ENCODE measurements around the gene ARHGAP1.

DNA sequence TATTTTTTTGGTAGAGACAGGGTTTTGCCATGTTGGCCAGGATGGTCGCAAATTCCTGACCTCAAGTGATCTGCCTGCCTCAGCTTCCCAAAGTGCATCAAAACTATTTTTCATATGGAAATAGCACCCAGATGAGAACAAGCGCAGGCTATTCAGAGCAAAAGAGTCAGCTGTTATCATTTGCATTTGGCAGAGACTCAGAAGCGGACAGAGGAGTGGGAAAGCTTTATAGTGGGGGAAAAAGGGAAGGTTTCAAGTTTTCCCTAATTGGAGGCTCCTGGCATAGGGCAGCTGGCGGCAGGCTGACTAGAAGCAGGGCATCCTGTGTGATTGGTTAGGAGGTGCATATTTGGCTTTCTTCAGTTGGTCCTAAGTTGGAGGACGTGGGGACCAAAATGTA, 62.9 kb downstream of the ARHGAP1 start:
- TF ChIP-seq, protein P1, sequence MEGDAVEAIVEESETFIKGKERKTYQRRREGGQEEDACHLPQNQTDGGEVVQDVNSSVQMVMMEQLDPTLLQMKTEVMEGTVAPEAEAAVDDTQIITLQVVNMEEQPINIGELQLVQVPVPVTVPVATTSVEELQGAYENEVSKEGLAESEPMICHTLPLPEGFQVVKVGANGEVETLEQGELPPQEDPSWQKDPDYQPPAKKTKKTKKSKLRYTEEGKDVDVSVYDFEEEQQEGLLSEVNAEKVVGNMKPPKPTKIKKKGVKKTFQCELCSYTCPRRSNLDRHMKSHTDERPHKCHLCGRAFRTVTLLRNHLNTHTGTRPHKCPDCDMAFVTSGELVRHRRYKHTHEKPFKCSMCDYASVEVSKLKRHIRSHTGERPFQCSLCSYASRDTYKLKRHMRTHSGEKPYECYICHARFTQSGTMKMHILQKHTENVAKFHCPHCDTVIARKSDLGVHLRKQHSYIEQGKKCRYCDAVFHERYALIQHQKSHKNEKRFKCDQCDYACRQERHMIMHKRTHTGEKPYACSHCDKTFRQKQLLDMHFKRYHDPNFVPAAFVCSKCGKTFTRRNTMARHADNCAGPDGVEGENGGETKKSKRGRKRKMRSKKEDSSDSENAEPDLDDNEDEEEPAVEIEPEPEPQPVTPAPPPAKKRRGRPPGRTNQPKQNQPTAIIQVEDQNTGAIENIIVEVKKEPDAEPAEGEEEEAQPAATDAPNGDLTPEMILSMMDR (IDR thresholded peaks at IDR 0.05) = no peak
- TF ChIP-seq ZFX (IDR thresholded peaks at IDR 0.05; ENCODE audit: borderline replicate concordance) = no peak
